HEK293 (cell line): ENCODE results near the gene PRR5.
A peak's percentile ranks its signal among the peaks of the same experiment; 100 is the strongest.

Experiments
- CTCF ChIA-PET: fragments of 350-600 bp; formaldehyde crosslinking; extraction: SDS; loops from one replicate; lab custom pipeline; 2021; ENCODE audit warnings: antibody characterized with exemption; lab: Yijun Ruan, JAX
- POLR2A ChIA-PET: fragments of 300-600 bp; formaldehyde crosslinking; extraction: SDS; loops from one replicate; lab custom pipeline; 2020; ENCODE audit warnings: antibody characterized with exemption, inconsistent platforms; lab: Yijun Ruan, JAX
- H3K27ac ChIP-seq: fragments of 200-500 bp; sonication (Bioruptor generic); 2 replicates; pipeline ENCODE4 v1.5.1; 2014; ENCODE audit warnings: low read depth, low read length, control low read depth, inconsistent platforms; ENCODE audit errors: extremely low read depth
- H3K36me3 ChIP-seq, 2 experiments: fragments of 200-500 bp in 1 of 2; sonication (Bioruptor generic) in 1 of 2; 1 replicate in 1 of 2; 2 replicates in 1 of 2; pipeline ENCODE4 v1.5.1; 2014 to 2017; ENCODE audit warnings: inconsistent platforms in 2 of 2, low read length in 2 of 2; ENCODE audit not compliant: control insufficient read depth in 2 of 2, insufficient read depth in 1 of 2
- H3K4me1 ChIP-seq: fragments of 200-500 bp; sonication (Bioruptor generic); 2 replicates; pipeline ENCODE4 v1.5.1; 2014; ENCODE audit warnings: mild to moderate bottlenecking, low read length, inconsistent platforms; ENCODE audit not compliant: control insufficient read depth, insufficient read depth
- H3K4me3 ChIP-seq: 2 replicates; pipeline ENCODE4 v1.5.1; 2011; ENCODE audit warnings: low read depth, mild to moderate bottlenecking, control low read depth, low read length, moderate library complexity
- H3K9me3 ChIP-seq: fragments of 200-500 bp; sonication (Bioruptor generic); 2 replicates; pipeline ENCODE4 v1.5.1; 2014; ENCODE audit warnings: low read depth, low read length, inconsistent platforms; ENCODE audit not compliant: control insufficient read depth, insufficient read depth
- EGR2 ChIP-seq: fragments of 450-650 bp; formaldehyde crosslinking; IDR thresholded peaks from 2 replicates; pipeline ENCODE4 v1.5.1; 2016; ENCODE audit warnings: low read depth, missing biosample characterization, missing genetic modification characterization
- GLIS1 ChIP-seq: fragments of 450-650 bp; formaldehyde crosslinking; IDR thresholded peaks from 2 replicates; pipeline ENCODE4 v1.5.1; 2016; ENCODE audit warnings: missing biosample characterization, missing genetic modification characterization
- GLIS2 ChIP-seq: fragments of 450-650 bp; formaldehyde crosslinking; IDR thresholded peaks from 2 replicates; pipeline ENCODE4 v1.5.1; 2016; ENCODE audit warnings: missing biosample characterization, missing genetic modification characterization
- ZFHX2 ChIP-seq: fragments of 450-650 bp; formaldehyde crosslinking; conservative IDR thresholded peaks from 2 replicates; pipeline ENCODE4 v1.5.1; 2016; ENCODE audit warnings: missing biosample characterization, missing genetic modification characterization
- ZNF311 ChIP-seq: fragments of 450-650 bp; formaldehyde crosslinking; IDR thresholded peaks from 2 replicates; pipeline ENCODE4 v1.5.1; 2017; ENCODE audit warnings: missing biosample characterization, missing genetic modification characterization, borderline replicate concordance
- ZNF394 ChIP-seq: fragments of 450-650 bp; formaldehyde crosslinking; IDR thresholded peaks from 2 replicates; pipeline ENCODE4 v1.5.1; 2016; ENCODE audit warnings: missing biosample characterization, missing genetic modification characterization, mild to moderate bottlenecking, moderate library complexity, borderline replicate concordance
- ZNF791 ChIP-seq: fragments of 450-650 bp; formaldehyde crosslinking; IDR thresholded peaks from 2 replicates; pipeline ENCODE4 v1.5.1; 2016; ENCODE audit warnings: missing biosample characterization, missing genetic modification characterization
- ZNF843 ChIP-seq: fragments of 450-650 bp; formaldehyde crosslinking; IDR thresholded peaks from 2 replicates; pipeline ENCODE4 v1.5.1; 2016; ENCODE audit warnings: missing biosample characterization, missing genetic modification characterization
- TF ChIP-seq, protein P1 (sequence below): fragments of 450-650 bp; formaldehyde crosslinking; IDR thresholded peaks from 2 replicates; pipeline ENCODE4 v1.5.1; 2016; ENCODE audit warnings: missing biosample characterization, missing genetic modification characterization
- TF ChIP-seq, protein P2 (sequence below): fragments of 450-650 bp; IDR thresholded peaks from 2 replicates; pipeline ENCODE4 v1.5.1; 2018; ENCODE audit warnings: missing biosample characterization, mild to moderate bottlenecking, missing genetic modification characterization
- TF ChIP-seq, protein P3 (sequence below): fragments of 450-650 bp; formaldehyde crosslinking; optimal IDR thresholded peaks from 2 replicates; pipeline ENCODE3; 2016; ENCODE audit warnings: missing biosample characterization, mild to moderate bottlenecking, missing genetic modification characterization
- TF ChIP-seq, protein P4 (sequence below): fragments of 450-650 bp; formaldehyde crosslinking; IDR thresholded peaks from 2 replicates; pipeline ENCODE4 v1.5.1; 2016; ENCODE audit warnings: missing biosample characterization, missing genetic modification characterization
- TF ChIP-seq, protein P5 (sequence below): fragments of 450-650 bp; formaldehyde crosslinking; IDR thresholded peaks from 2 replicates; pipeline ENCODE4 v1.5.1; 2016; ENCODE audit warnings: missing biosample characterization, missing genetic modification characterization
- TF ChIP-seq, protein P6 (sequence below): fragments of 450-650 bp; formaldehyde crosslinking; IDR thresholded peaks from 2 replicates; pipeline ENCODE4 v1.5.1; 2016; ENCODE audit warnings: missing biosample characterization, missing genetic modification characterization

The PRR5 gene

DNA sequence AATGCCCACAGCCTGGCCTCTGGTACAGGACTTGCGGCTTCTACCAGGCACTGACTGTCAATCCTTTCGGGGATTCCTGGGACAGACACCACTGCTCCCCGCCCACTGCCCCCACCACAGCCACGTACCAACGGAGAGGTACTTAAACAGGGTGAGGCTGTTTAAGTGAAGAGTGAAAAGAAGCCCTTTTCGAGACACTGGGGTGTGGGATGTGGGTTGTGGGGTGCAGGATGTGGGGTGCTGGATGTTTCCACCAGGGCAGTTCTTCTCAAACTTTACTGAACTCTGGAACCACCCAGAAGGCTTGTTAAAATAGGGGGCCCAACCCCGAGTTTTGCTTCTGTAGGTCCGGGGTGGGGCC, 34.2 kb upstream of the PRR5 start:
- POLR2A ChIA-PET, result interaction anchor here (1.8 kb wide), 1 partner anchor 17 kb away, joined by 6 read pairs; no protein-coding TSS in a partner anchor
- no peak for TF ChIP-seq GLIS2 (tag by site-specific recombination)
- TF ChIP-seq, protein P1, sequence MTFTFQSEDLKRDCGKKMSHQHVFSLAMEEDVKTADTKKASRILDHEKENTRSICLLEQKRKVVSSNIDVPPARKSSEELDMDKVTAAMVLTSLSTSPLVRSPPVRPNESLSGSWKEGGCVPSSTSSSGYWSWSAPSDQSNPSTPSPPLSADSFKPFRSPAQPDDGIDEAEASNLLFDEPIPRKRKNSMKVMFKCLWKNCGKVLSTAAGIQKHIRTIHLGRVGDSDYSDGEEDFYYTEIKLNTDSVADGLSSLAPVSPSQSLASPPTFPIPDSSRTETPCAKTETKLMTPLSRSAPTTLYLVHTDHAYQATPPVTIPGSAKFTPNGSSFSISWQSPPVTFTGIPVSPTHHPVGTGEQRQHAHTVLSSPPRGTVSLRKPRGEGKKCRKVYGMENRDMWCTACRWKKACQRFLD (tag by site-specific recombination), result no peak
- TF ChIP-seq, protein P2, sequence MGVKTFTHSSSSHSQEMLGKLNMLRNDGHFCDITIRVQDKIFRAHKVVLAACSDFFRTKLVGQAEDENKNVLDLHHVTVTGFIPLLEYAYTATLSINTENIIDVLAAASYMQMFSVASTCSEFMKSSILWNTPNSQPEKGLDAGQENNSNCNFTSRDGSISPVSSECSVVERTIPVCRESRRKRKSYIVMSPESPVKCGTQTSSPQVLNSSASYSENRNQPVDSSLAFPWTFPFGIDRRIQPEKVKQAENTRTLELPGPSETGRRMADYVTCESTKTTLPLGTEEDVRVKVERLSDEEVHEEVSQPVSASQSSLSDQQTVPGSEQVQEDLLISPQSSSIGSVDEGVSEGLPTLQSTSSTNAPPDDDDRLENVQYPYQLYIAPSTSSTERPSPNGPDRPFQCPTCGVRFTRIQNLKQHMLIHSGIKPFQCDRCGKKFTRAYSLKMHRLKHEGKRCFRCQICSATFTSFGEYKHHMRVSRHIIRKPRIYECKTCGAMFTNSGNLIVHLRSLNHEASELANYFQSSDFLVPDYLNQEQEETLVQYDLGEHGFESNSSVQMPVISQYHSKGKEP (tag by site-specific recombination), result no peak
- TF ChIP-seq, protein P3, sequence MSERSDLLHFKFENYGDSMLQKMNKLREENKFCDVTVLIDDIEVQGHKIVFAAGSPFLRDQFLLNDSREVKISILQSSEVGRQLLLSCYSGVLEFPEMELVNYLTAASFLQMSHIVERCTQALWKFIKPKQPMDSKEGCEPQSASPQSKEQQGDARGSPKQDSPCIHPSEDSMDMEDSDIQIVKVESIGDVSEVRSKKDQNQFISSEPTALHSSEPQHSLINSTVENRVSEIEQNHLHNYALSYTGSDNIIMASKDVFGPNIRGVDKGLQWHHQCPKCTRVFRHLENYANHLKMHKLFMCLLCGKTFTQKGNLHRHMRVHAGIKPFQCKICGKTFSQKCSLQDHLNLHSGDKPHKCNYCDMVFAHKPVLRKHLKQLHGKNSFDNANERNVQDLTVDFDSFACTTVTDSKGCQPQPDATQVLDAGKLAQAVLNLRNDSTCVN (tag by site-specific recombination), result no peak
- TF ChIP-seq, protein P4, sequence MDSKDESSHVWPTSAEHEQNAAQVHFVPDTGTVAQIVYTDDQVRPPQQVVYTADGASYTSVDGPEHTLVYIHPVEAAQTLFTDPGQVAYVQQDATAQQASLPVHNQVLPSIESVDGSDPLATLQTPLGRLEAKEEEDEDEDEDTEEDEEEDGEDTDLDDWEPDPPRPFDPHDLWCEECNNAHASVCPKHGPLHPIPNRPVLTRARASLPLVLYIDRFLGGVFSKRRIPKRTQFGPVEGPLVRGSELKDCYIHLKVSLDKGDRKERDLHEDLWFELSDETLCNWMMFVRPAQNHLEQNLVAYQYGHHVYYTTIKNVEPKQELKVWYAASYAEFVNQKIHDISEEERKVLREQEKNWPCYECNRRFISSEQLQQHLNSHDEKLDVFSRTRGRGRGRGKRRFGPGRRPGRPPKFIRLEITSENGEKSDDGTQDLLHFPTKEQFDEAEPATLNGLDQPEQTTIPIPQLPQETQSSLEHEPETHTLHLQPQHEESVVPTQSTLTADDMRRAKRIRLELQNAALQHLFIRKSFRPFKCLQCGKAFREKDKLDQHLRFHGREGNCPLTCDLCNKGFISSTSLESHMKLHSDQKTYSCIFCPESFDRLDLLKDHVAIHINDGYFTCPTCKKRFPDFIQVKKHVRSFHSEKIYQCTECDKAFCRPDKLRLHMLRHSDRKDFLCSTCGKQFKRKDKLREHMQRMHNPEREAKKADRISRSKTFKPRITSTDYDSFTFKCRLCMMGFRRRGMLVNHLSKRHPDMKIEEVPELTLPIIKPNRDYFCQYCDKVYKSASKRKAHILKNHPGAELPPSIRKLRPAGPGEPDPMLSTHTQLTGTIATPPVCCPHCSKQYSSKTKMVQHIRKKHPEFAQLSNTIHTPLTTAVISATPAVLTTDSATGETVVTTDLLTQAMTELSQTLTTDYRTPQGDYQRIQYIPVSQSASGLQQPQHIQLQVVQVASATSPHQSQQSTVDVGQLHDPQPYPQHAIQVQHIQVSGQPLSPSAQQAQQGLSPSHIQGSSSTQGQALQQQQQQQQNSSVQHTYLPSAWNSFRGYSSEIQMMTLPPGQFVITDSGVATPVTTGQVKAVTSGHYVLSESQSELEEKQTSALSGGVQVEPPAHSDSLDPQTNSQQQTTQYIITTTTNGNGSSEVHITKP (tag by site-specific recombination), result peak; percentile 76
- TF ChIP-seq ZNF791 (tag by site-specific recombination), result no peak
- 0 out of 2 replicates have a peak, but pooled peaks have one; percentile 9 for TF ChIP-seq EGR2 (tag by site-specific recombination)
- TF ChIP-seq, protein P5, sequence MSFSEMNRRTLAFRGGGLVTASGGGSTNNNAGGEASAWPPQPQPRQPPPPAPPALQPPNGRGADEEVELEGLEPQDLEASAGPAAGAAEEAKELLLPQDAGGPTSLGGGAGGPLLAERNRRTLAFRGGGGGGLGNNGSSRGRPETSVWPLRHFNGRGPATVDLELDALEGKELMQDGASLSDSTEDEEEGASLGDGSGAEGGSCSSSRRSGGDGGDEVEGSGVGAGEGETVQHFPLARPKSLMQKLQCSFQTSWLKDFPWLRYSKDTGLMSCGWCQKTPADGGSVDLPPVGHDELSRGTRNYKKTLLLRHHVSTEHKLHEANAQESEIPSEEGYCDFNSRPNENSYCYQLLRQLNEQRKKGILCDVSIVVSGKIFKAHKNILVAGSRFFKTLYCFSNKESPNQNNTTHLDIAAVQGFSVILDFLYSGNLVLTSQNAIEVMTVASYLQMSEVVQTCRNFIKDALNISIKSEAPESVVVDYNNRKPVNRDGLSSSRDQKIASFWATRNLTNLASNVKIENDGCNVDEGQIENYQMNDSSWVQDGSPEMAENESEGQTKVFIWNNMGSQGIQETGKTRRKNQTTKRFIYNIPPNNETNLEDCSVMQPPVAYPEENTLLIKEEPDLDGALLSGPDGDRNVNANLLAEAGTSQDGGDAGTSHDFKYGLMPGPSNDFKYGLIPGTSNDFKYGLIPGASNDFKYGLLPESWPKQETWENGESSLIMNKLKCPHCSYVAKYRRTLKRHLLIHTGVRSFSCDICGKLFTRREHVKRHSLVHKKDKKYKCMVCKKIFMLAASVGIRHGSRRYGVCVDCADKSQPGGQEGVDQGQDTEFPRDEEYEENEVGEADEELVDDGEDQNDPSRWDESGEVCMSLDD (tag by site-specific recombination), result peak; percentile 63; the same call in 1 of the 2 replicates
- no peak for TF ChIP-seq ZNF843 (tag by site-specific recombination)
- 0 out of 2 replicates have a peak, but pooled peaks have one; percentile 4 for TF ChIP-seq ZFHX2 (tag by site-specific recombination)
- no peak for TF ChIP-seq ZNF311 (tag by site-specific recombination)
- TF ChIP-seq, protein P6, sequence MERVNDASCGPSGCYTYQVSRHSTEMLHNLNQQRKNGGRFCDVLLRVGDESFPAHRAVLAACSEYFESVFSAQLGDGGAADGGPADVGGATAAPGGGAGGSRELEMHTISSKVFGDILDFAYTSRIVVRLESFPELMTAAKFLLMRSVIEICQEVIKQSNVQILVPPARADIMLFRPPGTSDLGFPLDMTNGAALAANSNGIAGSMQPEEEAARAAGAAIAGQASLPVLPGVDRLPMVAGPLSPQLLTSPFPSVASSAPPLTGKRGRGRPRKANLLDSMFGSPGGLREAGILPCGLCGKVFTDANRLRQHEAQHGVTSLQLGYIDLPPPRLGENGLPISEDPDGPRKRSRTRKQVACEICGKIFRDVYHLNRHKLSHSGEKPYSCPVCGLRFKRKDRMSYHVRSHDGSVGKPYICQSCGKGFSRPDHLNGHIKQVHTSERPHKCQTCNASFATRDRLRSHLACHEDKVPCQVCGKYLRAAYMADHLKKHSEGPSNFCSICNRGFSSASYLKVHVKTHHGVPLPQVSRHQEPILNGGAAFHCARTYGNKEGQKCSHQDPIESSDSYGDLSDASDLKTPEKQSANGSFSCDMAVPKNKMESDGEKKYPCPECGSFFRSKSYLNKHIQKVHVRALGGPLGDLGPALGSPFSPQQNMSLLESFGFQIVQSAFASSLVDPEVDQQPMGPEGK, result 0 out of 2 replicates have a peak, but pooled peaks have one; percentile 18
- no peak for TF ChIP-seq ZNF394
- 0 out of 2 replicates have a peak, but pooled peaks have one; percentile 29 for TF ChIP-seq GLIS1 (tag by site-specific recombination)
- Histone ChIP-seq H3K9me3 (no peaks in the 10 kb centered on the region), H3K36me3 (no peaks in the 10 kb centered on the region), H3K27ac (no peak overlapping the region), H3K4me3 (no peak overlapping the region), H3K4me1 (no peaks in the 10 kb centered on the region)
- CTCF ChIA-PET, result interaction anchor here (0.5 to 2.2 kb wide), 2 partner anchors 17 kb away, joined by 3 to 7 read pairs; no protein-coding TSS in a partner anchor
